GM23338 (cell line): Measurements from ENCODE around the gene KLHL1. TPM values are rescaled to one million over a fixed set of nuclear protein-coding genes. Genes with fewer than 3 reads are reported as not detected.

Experiments
- ATAC-seq: fragments of 200-7000 bp; cut with Tn5 transposase; 3 replicates; pipeline ENCODE4 v1.9.1; 2020
- DNase-seq: peaks from one replicate; pipeline ENCODE4 v3.0.0-alpha.2; 2015; ENCODE audit warnings: low spot score
- H2AFZ ChIP-seq: fragments of 200-600 bp; sonication (generic); 2 replicates; pipeline ENCODE4 v1.8.0; 2016; ENCODE audit warnings: antibody characterized with exemption, mild to moderate bottlenecking, moderate library complexity
- H3F3A ChIP-seq: fragments of 200-600 bp; sonication (generic); replicated peaks from 2 replicates; pipeline ENCODE4 v1.8.0; 2017; ENCODE audit warnings: antibody characterized with exemption, mixed run types, low read depth
- H3K27ac ChIP-seq: fragments of 200-600 bp; sonication (generic); 2 replicates; pipeline ENCODE4 v1.6.1; 2016; ENCODE audit warnings: low read depth
- H3K27me3 ChIP-seq: fragments of 200-600 bp; sonication (generic); 2 replicates; pipeline ENCODE4 v1.8.0; 2016; ENCODE audit warnings: mild to moderate bottlenecking, mixed run types, moderate library complexity; ENCODE audit not compliant: insufficient read depth
- H3K36me3 ChIP-seq: fragments of 200-600 bp; sonication (generic); 2 replicates; pipeline ENCODE4 v1.8.0; 2016; ENCODE audit warnings: mild to moderate bottlenecking; ENCODE audit not compliant: insufficient read depth
- H3K4me1 ChIP-seq: fragments of 200-600 bp; sonication (generic); 2 replicates; pipeline ENCODE4 v1.8.0; 2016; ENCODE audit warnings: mild to moderate bottlenecking, moderate library complexity; ENCODE audit not compliant: insufficient read depth
- H3K4me2 ChIP-seq: fragments of 200-600 bp; sonication (generic); 2 replicates; pipeline ENCODE4 v1.7.1; 2017; ENCODE audit warnings: mixed run types
- H3K4me3 ChIP-seq: fragments of 200-600 bp; sonication (generic); 2 replicates; pipeline ENCODE4 v1.6.1; 2016; ENCODE audit warnings: mixed run types
- H3K79me2 ChIP-seq: fragments of 200-600 bp; sonication (generic); replicated peaks from 2 replicates; pipeline ENCODE4 v1.8.0; 2017; ENCODE audit warnings: mild to moderate bottlenecking; ENCODE audit not compliant: insufficient read depth
- H3K9me2 ChIP-seq: fragments of 200-600 bp; sonication (generic); 2 replicates; pipeline ENCODE4 v1.8.0; 2017; ENCODE audit not compliant: insufficient read depth
- H4K20me1 ChIP-seq: fragments of 200-600 bp; sonication (generic); replicated peaks from 2 replicates; pipeline ENCODE4 v1.8.0; 2017; ENCODE audit warnings: mild to moderate bottlenecking; ENCODE audit not compliant: insufficient read depth
- H3K27ac Mint-ChIP-seq: 2 replicates; pipeline ENCODE4 v1.8.0; 2020; ENCODE audit warnings: inconsistent platforms, mild to moderate bottlenecking, moderate library complexity, mixed read lengths
- H3K27me3 Mint-ChIP-seq: 3 replicates; pipeline ENCODE4 v1.8.0; 2022; ENCODE audit warnings: low read depth, mild to moderate bottlenecking, moderate library complexity, mixed read lengths, inconsistent platforms; ENCODE audit not compliant: insufficient read depth, poor library complexity
- H3K36me3 Mint-ChIP-seq: 3 replicates; pipeline ENCODE4 v1.8.0; 2021; ENCODE audit warnings: low read depth, mild to moderate bottlenecking, inconsistent platforms, moderate library complexity, mixed read lengths
- H3K4me1 Mint-ChIP-seq: 3 replicates; pipeline ENCODE4 v1.8.0; 2020; ENCODE audit warnings: mild to moderate bottlenecking, inconsistent platforms, mixed read lengths
- H3K4me3 Mint-ChIP-seq: 3 replicates; pipeline ENCODE4 v1.8.0; 2021; ENCODE audit warnings: moderate library complexity, mild to moderate bottlenecking, inconsistent platforms, mixed read lengths
- H3K9me3 Mint-ChIP-seq: 3 replicates; pipeline ENCODE4 v1.8.0; 2020; ENCODE audit warnings: moderate library complexity, mild to moderate bottlenecking, inconsistent platforms, mixed read lengths
- CREB1 ChIP-seq: fragments of 250-450 bp; sonication (Bioruptor Pico); IDR thresholded peaks from 2 replicates; pipeline ENCODE4 v1.5.0; 2020; ENCODE audit warnings: low read depth, mild to moderate bottlenecking, moderate library complexity
- EZH2phosphoT487 ChIP-seq: fragments of 200-600 bp; sonication (generic); IDR thresholded peaks from one replicate; pipeline ENCODE4 v1.8.1; 2018; ENCODE audit warnings: antibody characterized with exemption; ENCODE audit not compliant: unreplicated experiment
- POLR2AphosphoS5 ChIP-seq: IDR thresholded peaks from 2 replicates; pipeline ENCODE4 v1.6.1; 2016; ENCODE audit warnings: antibody characterized with exemption, low read depth
- ZNF114 ChIP-seq: fragments of 250-450 bp; sonication (Bioruptor Pico); IDR thresholded peaks from 2 replicates; pipeline ENCODE4 v1.5.0; 2020; ENCODE audit warnings: mild to moderate bottlenecking, moderate library complexity
- ZNF331 ChIP-seq: fragments of 250-450 bp; sonication (Bioruptor Pico); IDR thresholded peaks from 2 replicates; pipeline ENCODE4 v1.5.0; 2020; ENCODE audit warnings: low read depth, mild to moderate bottlenecking, moderate library complexity
- ZNF462 ChIP-seq: fragments of 250-450 bp; sonication (Bioruptor Pico); IDR thresholded peaks from 2 replicates; pipeline ENCODE4 v1.5.0; 2020; ENCODE audit warnings: mild to moderate bottlenecking, moderate library complexity
- polyA plus RNA-seq: library from polyadenylated mRNA; unstranded; fragments of >200 nt; fragmentation: Nextera tagmentation; extraction: Ambion mirVana; gene quantifications from 2 replicates; pipeline ENCODE4 v1.2.1, GENCODE V29; 2016
- total RNA-seq: library from RNA; depleted of rRNA; stranded (reverse); fragments of >200 nt; shearing (Covaris generic); gene quantifications from 2 replicates; pipeline ENCODE4 v1.2.3, GENCODE V29; 2014

Gene KLHL1
- total and polyA plus RNA-seq, 2 experiments from 2014 or later, result not detected

GRCh38 chr13:69947582-69947981 is 160.7 kb downstream of the KLHL1 start:
- H3K4me2 ChIP-seq, result no peak overlapping the region
- H3K79me2 ChIP-seq, result no peaks in the 10 kb centered on the region
- TF ChIP-seq POLR2AphosphoS5 (no peak), EZH2phosphoT487 (no peak), ZNF331 (CRISPR knock-in tag) (no peak)
- no peak overlapping the region for H3K27ac ChIP-seq
- H3K27me3 Mint-ChIP-seq, result no peaks in the 10 kb centered on the region
- no peaks in the 10 kb centered on the region for H3K36me3 ChIP-seq
- H4K20me1 ChIP-seq, result no peaks in the 10 kb centered on the region
- H3K9me2 ChIP-seq, result peaks cover 5% of the 10 kb centered on the region; the same call in 1 of the 2 replicates
- no peaks in the 10 kb centered on the region for H3K4me1 ChIP-seq
- no peaks in the 10 kb centered on the region for H3K27me3 ChIP-seq
- H3K36me3 Mint-ChIP-seq, result no peaks in the 10 kb centered on the region
- H3K4me3 Mint-ChIP-seq, result no peak overlapping the region
- no peak for DNase-seq
- H3K4me3 ChIP-seq, result no peak overlapping the region
- no peak overlapping the region for H2AFZ ChIP-seq
- H3K9me3 Mint-ChIP-seq, result no peaks in the 10 kb centered on the region
- H3K4me1 Mint-ChIP-seq, result no peaks in the 10 kb centered on the region
- ATAC-seq, result no peak
- no peaks in the 10 kb centered on the region for H3F3A ChIP-seq
- H3K27ac Mint-ChIP-seq, result no peak overlapping the region

GRCh38 chr13:69946511-69946910 is 161.7 kb downstream of the KLHL1 start:
- Mint-ChIP-seq H3K36me3 (no peaks in the 10 kb centered on the region), H3K4me1 (no peaks in the 10 kb centered on the region), H3K4me3 (no peak overlapping the region), H3K27ac (no peak overlapping the region), H3K9me3 (no peaks in the 10 kb centered on the region), H3K27me3 (no peaks in the 10 kb centered on the region)
- H3K27ac ChIP-seq, result no peak overlapping the region
- DNase-seq, result peak; percentile 5
- H3K36me3 ChIP-seq, result no peaks in the 10 kb centered on the region
- ATAC-seq, result no peak
- H4K20me1 ChIP-seq, result no peaks in the 10 kb centered on the region
- no peaks in the 10 kb centered on the region for H3K27me3 ChIP-seq
- no peaks in the 10 kb centered on the region for H3K4me1 ChIP-seq
- no peaks in the 10 kb centered on the region for H3K79me2 ChIP-seq
- H3F3A ChIP-seq, result no peaks in the 10 kb centered on the region
- H2AFZ ChIP-seq, result no peak overlapping the region
- H3K9me2 ChIP-seq, result peaks cover 5% of the 10 kb centered on the region; the same call in 1 of the 2 replicates
- TF ChIP-seq CREB1 (CRISPR knock-in tag), result no peak
- TF ChIP-seq ZNF462 (CRISPR knock-in tag), result no peak
- no peak for TF ChIP-seq ZNF114
- no peak overlapping the region for H3K4me3 ChIP-seq
- no peak overlapping the region for H3K4me2 ChIP-seq
